Heart left ventricle (tissue), 16 donors: ENCODE data around the gene MACROH2A1. TPM values are rescaled to one million over a fixed set of nuclear protein-coding genes. Genes with fewer than 3 reads are reported as not detected.
A peak's percentile ranks its signal among the peaks of the same experiment; 100 is the strongest.

Experiments
- ATAC-seq, 4 donors: fragments of 200-7000 bp; cut with Tn5 transposase; one replicate each; pipeline ENCODE4 v1.9.1; 2020 to 2022; ENCODE audit warnings: moderate library complexity in 4 of 4, mild to moderate bottlenecking in 3 of 4, moderate number of reproducible peaks in 1 of 4
- DNase-seq, 5 donors: peaks; one replicate each; pipeline ENCODE4 v3.0.0-alpha.2; 2020
- H3K27ac ChIP-seq, 12 donors: fragments of 200-600 bp; sonication (generic) in 4 of 12; one replicate each; pipeline versions ENCODE4 v1.5.0 to v1.8.0; 2016 to 2022; ENCODE audit warnings: mild to moderate bottlenecking in 2 of 12
- H3K27me3 ChIP-seq, 9 donors: fragments of 200-600 bp; sonication (generic) in 2 of 9; one replicate each; pipeline versions ENCODE4 v1.5.1 to v1.8.0; 2016 to 2022; ENCODE audit warnings: mild to moderate bottlenecking in 3 of 9
- H3K36me3 ChIP-seq, 9 donors: fragments of 200-600 bp; sonication (generic) in 2 of 9; one replicate each; pipeline versions ENCODE4 v1.5.0 to v1.8.0; 2018 to 2022; ENCODE audit warnings: mild to moderate bottlenecking in 2 of 9
- H3K4me1 ChIP-seq, 12 donors: fragments of 200-600 bp; sonication (generic) in 4 of 12; one replicate each; pipeline versions ENCODE4 v1.5.0 to v1.8.0; 2016 to 2022; ENCODE audit warnings: mild to moderate bottlenecking in 3 of 12
- H3K4me3 ChIP-seq, 12 donors: fragments of 200-600 bp; sonication (generic) in 4 of 12; one replicate each; pipeline versions ENCODE4 v1.5.0 to v1.8.0; 2017 to 2022; ENCODE audit warnings: mild to moderate bottlenecking in 9 of 12, moderate library complexity in 4 of 12
- H3K9me3 ChIP-seq, 12 donors: fragments of 200-600 bp; sonication (generic) in 4 of 12; one replicate each; pipeline versions ENCODE4 v1.5.0 to v1.8.0; 2016 to 2022; ENCODE audit warnings: mild to moderate bottlenecking in 1 of 12
- CTCF ChIP-seq, 12 donors: fragments of 200-600 bp; sonication (generic) in 4 of 12; IDR thresholded peaks; one replicate each; pipeline versions ENCODE4 v1.5.0 to v1.8.0; 2018 to 2022; ENCODE audit warnings: antibody characterized with exemption in 12 of 12, mild to moderate bottlenecking in 5 of 12
- POLR2A ChIP-seq, 2 donors: fragments of 450-650 bp; IDR thresholded peaks; one replicate each; pipeline ENCODE4 v1.6.1; 2017; ENCODE audit warnings: antibody characterized with exemption in 2 of 2, mild to moderate bottlenecking in 2 of 2, moderate library complexity in 2 of 2
- WGBS, 4 donors: extraction: QIAGEN DNeasy Blood & Tissue Kit in 2 of 4; methylation state at CpG; one replicate each; pipeline versions ENCODE4 v1.1.5 to v1.1.7; 2013 to 2018; 5-methylcytosine and 5-hydroxymethylcytosine counted together
- intact Hi-C, 10 donors: fragments of 100-400 bp; cut with DNase I; formaldehyde crosslinking; loops; one replicate each; pipeline versions ENCODE4 v1.11.1 to v1.14.2; 2022
- polyA plus RNA-seq, 2 donors: library from polyadenylated mRNA; stranded (reverse); fragments of 200-250 nt; gene quantifications; one replicate each; pipeline ENCODE4 v1.2.3, GENCODE V29; 2013
- total RNA-seq, 9 donors: library from RNA; depleted of rRNA in 2 of 9; stranded (reverse); fragments of >200 nt in 2 of 9; fragmentation: NEBNext Ultra II Directional in 3 of 9; extraction: Animal tissue kit (Norgen Biotek cat#: 25700) in 3 of 9; gene quantifications; one replicate each; pipeline versions ENCODE4 v1.1.0 to v1.2.4, GENCODE V29; 2016 to 2023
- donor health status: ischemic (EF 13 %, LVEDD 7.1; RV severe dilation, severe dysfunction).
- donor health status: healthy with polysubstance abuse.
- donor health status: DM: no; HTN: yes; CAD: no.
- donor health status: DM: no; HTN: no; CAD: no.
- donor health status: ischemic (EF 25% LVEDD 6.9; RV normal size, moderate dysfunction).
- donor health status: ischemic (EF 25% LVEDD 5.7; RV mildly dilated, moderate dysfunction).
- donor health status: healthy.
- donor health status: DM: yes; HTN: yes; CAD: no.
- donor health status: ischemic (EF 35%, LVEDD 5.7; RV mildly dilated, moderate dysfunction).
- donor health status: nonischemic (EF 11% LVEDD 7.7; RV severe dilation, severe dysfunction).
- donor health status: DM: yes; HTN: yes; CAD: no.
- donor health status: PGD.
- donor health status: ischemic (EF 29% LVEDD 5.4; RV normal size, mild dysfunction).
- donor health status: nonischemic (EF 23%, LVEDD 6.1; RV moderate dilation, normal function).

Gene MACROH2A1
- total and polyA plus RNA-seq, 11 donors: 86.5 to 170 (median 112) TPM

GRCh38 chr5:135326296-135327254, 72.5 kb downstream of the MACROH2A1 start:
- Histone ChIP-seq H3K4me1 (no peaks in the 10 kb centered on the region), H3K36me3 (peaks cover 0 to 12% (median 5%) of the 10 kb centered on the region in 9 donors), H3K27ac (no peak overlapping the region), H3K4me3 (no peak overlapping the region), H3K9me3 (no peaks in the 10 kb centered on the region), H3K27me3 (no peaks in the 10 kb centered on the region)
- intact Hi-C loops: loop anchor here in 1 of 10 donors (10.0 kb wide), 1 partner anchor 98 kb away; no protein-coding TSS in a partner anchor
- TF ChIP-seq CTCF (IDR thresholded peaks at IDR 0.05) (no peak), POLR2A (IDR thresholded peaks at IDR 0.05) (no peak)
- 72 to 82% (median 77%) methylated on average over 45 to 48 of the region's 48 CpGs for WGBS, 4 donors
- ATAC-seq: peak in 1 of 4 donors; percentile 50
- no peak for DNase-seq

- Histone ChIP-seq H3K36me3 (no peaks in the 10 kb centered on the region), H3K27me3 (no peaks in the 10 kb centered on the region), H3K9me3 (no peaks in the 10 kb centered on the region), H3K4me3 (no peak overlapping the region), H3K4me1 (no peaks in the 10 kb centered on the region), H3K27ac (no peak overlapping the region)
- DNase-seq (peak in 1 of 5 donors; percentile 33), ATAC-seq (no peak)
- WGBS, 4 donors: 81 to 89% (median 89%) methylated on average over 13 to 17 of the region's 17 CpGs
- no peak for TF ChIP-seq CTCF (IDR thresholded peaks at IDR 0.05)
- TF ChIP-seq POLR2A (IDR thresholded peaks at IDR 0.05): no peak
- intact Hi-C loops: loop anchor here in 1 of 10 donors (10.0 kb wide), 1 partner anchor 100 kb away; no protein-coding TSS in a partner anchor
Measured at GRCh38 chr5:135324897-135325650, 74.0 kb downstream of the MACROH2A1 start.

GRCh38 chr5:135324160-135324559, 74.9 kb downstream of the MACROH2A1 start:
- Histone ChIP-seq H3K4me3 (no peak overlapping the region), H3K9me3 (no peaks in the 10 kb centered on the region), H3K36me3 (no peaks in the 10 kb centered on the region), H3K27ac (no peak overlapping the region), H3K4me1 (no peaks in the 10 kb centered on the region), H3K27me3 (no peaks in the 10 kb centered on the region)
- whole genome bisulfite sequencing, 4 donors: 83 to 92% (median 88%) methylated on average over 3 to 8 of the region's 8 CpGs
- ATAC-seq: no peak
- intact Hi-C loops: loop anchor here in 1 of 10 donors (10.0 kb wide), 1 partner anchor 101 kb away; no protein-coding TSS in a partner anchor
- TF ChIP-seq CTCF (IDR thresholded peaks at IDR 0.05) (no peak), POLR2A (IDR thresholded peaks at IDR 0.05) (no peak)
- DNase-seq: peak in 1 of 5 donors; percentile 28
